ENCODE results near the gene ITLN2.
"Not testable (repeated sequence)": the region's sequence is repeated elsewhere in the genome, so short reads cannot be mapped to it uniquely, and the experiment has no call there.

The ITLN2 gene

DNA sequence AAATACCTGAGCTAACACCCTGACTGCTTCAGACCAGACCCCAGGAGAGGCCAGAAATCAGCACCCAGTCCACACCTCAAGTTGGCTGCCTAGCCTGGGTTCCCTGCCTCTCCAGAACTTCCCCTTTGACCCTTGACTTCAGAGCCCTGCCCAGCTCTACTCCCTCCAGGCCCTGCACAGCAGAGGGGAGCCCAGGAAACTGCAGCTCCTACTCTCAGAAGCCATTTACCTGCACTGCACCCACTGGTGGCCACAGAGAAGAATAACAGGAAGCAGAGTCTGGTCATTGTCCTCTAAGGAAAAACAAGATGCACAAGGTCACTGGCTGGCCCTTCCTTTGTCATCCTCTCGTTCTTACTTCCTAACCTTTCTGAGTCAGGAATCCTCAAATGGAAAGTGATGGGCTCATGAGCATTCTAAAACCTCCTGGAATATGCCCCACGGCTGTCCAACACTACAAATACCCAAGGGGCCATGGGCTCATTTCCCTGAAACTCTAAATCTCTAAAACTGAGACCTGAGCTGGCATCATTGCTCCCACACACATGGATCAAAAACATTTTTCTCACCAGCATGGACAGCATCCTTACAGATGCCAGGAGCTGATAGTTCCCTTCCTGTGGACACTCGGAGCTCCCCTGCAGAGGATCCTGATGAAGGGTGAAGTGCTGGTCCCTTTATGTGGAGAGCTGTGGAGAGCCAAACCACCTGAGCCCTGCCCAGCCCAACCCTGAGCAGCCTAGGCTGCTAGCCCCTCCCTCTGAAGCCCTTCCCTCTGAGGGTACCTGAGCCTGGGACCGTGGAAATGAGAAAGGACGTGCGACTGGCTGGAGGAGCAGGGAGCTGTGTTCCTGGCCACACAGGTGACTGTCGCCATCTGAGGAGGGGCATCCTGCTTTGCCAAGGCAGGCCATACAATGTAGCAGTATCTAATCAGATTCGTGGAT, at the start of gene ITLN2:
TSS of gene ITLN2 (minus strand) at position 652 of the 947 bp plus-strand sequence. CDS start at position 584, 68 bp downstream.
- DNase-seq (ENCODE audit: low read depth, low spot score), result no peak
- Histone ChIP-seq H3K9me3 (ENCODE audit: low read depth, low read length) (no peaks in the 10 kb centered on the region), H3K27ac (no peak within 1 kb of the TSS), H3K9ac (ENCODE audit: insufficient read length) (no peak within 1 kb of the TSS), H3K4me3 (no peak within 1 kb of the TSS), H3K36me3 (ENCODE audit: insufficient read depth, low read length) (no peaks in the 10 kb centered on the region)
- TF ChIP-seq POLR2AphosphoS5 (IDR thresholded peaks at IDR 0.05; ENCODE audit: borderline replicate concordance, low read depth, low read length), result no peak
- no peak for TF ChIP-seq FOXP2 (optimal IDR thresholded peaks at IDR 0.05; ENCODE audit: control extremely low read depth, extremely low read length, insufficient read depth)
- no peak for TF ChIP-seq EZH2 (IDR thresholded peaks at IDR 0.05)

GRCh38 chr1:161001525-161001924, 46.9 kb upstream of the ITLN2 start:
- no peak for DNase-seq (ENCODE audit: low read depth, low spot score)
- H3K9ac ChIP-seq (ENCODE audit: insufficient read length), result peak overlapping the region; percentile 32
- no peaks in the 10 kb centered on the region for H3K9me3 ChIP-seq (ENCODE audit: low read depth, low read length)
- H3K4me3 ChIP-seq, result no peak overlapping the region
- TF ChIP-seq FOXP2 (optimal IDR thresholded peaks at IDR 0.05; ENCODE audit: control extremely low read depth, extremely low read length, insufficient read depth) (no peak), EZH2 (IDR thresholded peaks at IDR 0.05) (no peak), POLR2AphosphoS5 (IDR thresholded peaks at IDR 0.05; ENCODE audit: borderline replicate concordance, low read depth, low read length) (no peak)
- H3K36me3 ChIP-seq (ENCODE audit: insufficient read depth, low read length), result no peaks in the 10 kb centered on the region
- peak overlapping the region; percentile 48; the same call in 1 of the 2 replicates for H3K27ac ChIP-seq

- H3K4me3 ChIP-seq, result no peak overlapping the region
- no peaks in the 10 kb centered on the region for H3K9me3 ChIP-seq (ENCODE audit: low read depth, low read length)
- H3K27ac ChIP-seq, result peak overlapping the region; percentile 48; the same call in 1 of the 2 replicates
- DNase-seq (ENCODE audit: low read depth, low spot score), result no peak
- no peak overlapping the region for H3K9ac ChIP-seq (ENCODE audit: insufficient read length)
- no peaks in the 10 kb centered on the region for H3K36me3 ChIP-seq (ENCODE audit: insufficient read depth, low read length)
- TF ChIP-seq FOXP2 (optimal IDR thresholded peaks at IDR 0.05; ENCODE audit: control extremely low read depth, extremely low read length, insufficient read depth) (no peak), EZH2 (IDR thresholded peaks at IDR 0.05) (no peak), POLR2AphosphoS5 (IDR thresholded peaks at IDR 0.05; ENCODE audit: borderline replicate concordance, low read depth, low read length) (no peak)
Observed at GRCh38 chr1:161000736-161001480, 46.3 kb upstream of the ITLN2 start.

DNA sequence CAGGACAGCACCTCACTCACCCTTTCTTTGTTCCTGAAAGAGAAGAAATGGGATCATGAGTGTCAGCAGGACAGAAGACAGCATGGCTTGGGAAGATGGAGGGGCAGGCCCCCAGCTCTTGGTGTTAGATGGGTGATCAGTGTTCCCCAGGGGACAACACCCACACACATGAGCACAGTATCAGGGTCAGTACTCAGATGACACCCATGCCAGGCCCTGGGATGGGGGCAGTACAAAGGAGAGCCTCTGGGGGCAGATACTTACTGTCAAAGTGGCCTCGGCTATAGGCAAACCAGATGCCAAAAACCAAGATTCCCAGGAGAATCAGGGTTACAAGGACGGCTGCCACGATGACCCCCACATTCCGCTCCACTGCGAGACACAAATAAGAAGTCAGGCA, 44.8 kb upstream of the ITLN2 start:
- H3K27ac ChIP-seq, result no peak overlapping the region
- no peak for DNase-seq (ENCODE audit: low read depth, low spot score)
- no peaks in the 10 kb centered on the region for H3K9me3 ChIP-seq (ENCODE audit: low read depth, low read length)
- no peak overlapping the region for H3K9ac ChIP-seq (ENCODE audit: insufficient read length)
- no peak for TF ChIP-seq FOXP2 (optimal IDR thresholded peaks at IDR 0.05; ENCODE audit: control extremely low read depth, extremely low read length, insufficient read depth)
- TF ChIP-seq EZH2 (IDR thresholded peaks at IDR 0.05), result no peak
- TF ChIP-seq POLR2AphosphoS5 (IDR thresholded peaks at IDR 0.05; ENCODE audit: borderline replicate concordance, low read depth, low read length), result no peak
- H3K4me3 ChIP-seq, result no peak overlapping the region
- H3K36me3 ChIP-seq (ENCODE audit: insufficient read depth, low read length), result no peaks in the 10 kb centered on the region

DNA sequence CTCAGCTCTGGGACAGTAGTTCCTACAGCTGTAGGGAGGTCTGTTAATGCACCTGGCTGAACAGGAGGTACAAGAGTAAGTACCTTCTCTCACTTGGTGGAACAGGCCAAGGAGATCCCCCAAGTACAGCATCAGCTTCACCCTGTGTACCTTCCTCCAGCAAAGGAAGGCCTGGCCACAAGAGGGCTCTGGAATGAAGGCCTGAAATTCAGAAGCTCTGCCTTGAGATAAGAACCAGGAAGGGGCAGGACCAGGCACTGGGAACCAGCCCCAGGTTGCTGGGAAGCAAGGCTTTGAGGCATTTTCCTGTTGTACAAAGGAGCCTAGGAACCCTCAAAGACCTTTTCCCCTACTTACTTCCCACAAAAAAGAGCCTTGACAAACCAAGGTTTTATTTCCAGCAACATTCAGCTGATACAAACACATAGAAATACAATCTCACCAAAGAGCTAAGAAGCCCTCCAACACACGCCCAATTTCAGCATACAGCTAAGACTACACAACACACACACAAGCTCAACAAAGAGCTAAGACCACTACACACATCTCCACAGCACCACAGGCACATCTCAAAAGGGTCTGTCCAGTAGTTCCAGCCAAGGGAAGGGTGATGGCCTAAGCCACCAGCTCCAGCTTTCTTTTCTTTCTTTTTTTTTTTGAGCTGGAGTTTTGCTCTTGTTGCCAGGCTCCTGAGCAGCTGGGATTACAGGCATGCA, 42.9 kb upstream of the ITLN2 start:
- Histone ChIP-seq H3K9ac (ENCODE audit: insufficient read length) (no peak overlapping the region), H3K36me3 (ENCODE audit: insufficient read depth, low read length) (no peaks in the 10 kb centered on the region), H3K9me3 (ENCODE audit: low read depth, low read length) (no peaks in the 10 kb centered on the region), H3K27ac (no peak overlapping the region), H3K4me3 (no peak overlapping the region)
- TF ChIP-seq POLR2AphosphoS5 (IDR thresholded peaks at IDR 0.05; ENCODE audit: borderline replicate concordance, low read depth, low read length) (no peak), FOXP2 (optimal IDR thresholded peaks at IDR 0.05; ENCODE audit: control extremely low read depth, extremely low read length, insufficient read depth) (no peak), EZH2 (IDR thresholded peaks at IDR 0.05) (no peak)
- DNase-seq (ENCODE audit: low read depth, low spot score), result no peak

DNA sequence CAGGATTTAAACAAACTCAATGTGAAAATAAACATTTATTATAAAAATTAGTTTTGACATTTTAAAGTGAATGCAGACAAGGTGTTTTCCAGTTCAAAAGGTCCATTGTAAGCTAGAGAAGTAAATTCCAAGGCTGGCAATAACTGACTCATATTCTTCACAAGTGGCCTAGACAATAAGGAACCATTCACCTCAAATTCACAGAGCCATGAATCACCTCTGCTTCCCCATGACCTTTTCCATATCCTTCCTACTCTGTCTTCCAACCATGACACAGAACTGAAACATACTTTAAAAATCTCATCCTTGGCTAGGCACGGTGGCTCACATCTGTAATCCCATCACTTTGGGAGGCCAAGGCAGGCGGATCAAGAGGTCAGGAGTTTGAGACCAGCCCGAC, 41.6 kb upstream of the ITLN2 start:
- H3K9ac ChIP-seq (ENCODE audit: insufficient read length), result no peak overlapping the region
- no peak for TF ChIP-seq POLR2AphosphoS5 (IDR thresholded peaks at IDR 0.05; ENCODE audit: borderline replicate concordance, low read depth, low read length)
- TF ChIP-seq EZH2 (IDR thresholded peaks at IDR 0.05), result no peak
- TF ChIP-seq FOXP2 (optimal IDR thresholded peaks at IDR 0.05; ENCODE audit: control extremely low read depth, extremely low read length, insufficient read depth), result no peak
- H3K9me3 ChIP-seq (ENCODE audit: low read depth, low read length), result no peaks in the 10 kb centered on the region
- no peak overlapping the region for H3K4me3 ChIP-seq
- DNase-seq (ENCODE audit: low read depth, low spot score), result no peak
- H3K27ac ChIP-seq, result no peak overlapping the region
- H3K36me3 ChIP-seq (ENCODE audit: insufficient read depth, low read length), result no peaks in the 10 kb centered on the region

GRCh38 chr1:160993544-160994193, 39.1 kb upstream of the ITLN2 start:
- H3K36me3 ChIP-seq (ENCODE audit: insufficient read depth, low read length), result no peaks in the 10 kb centered on the region
- H3K9ac ChIP-seq (ENCODE audit: insufficient read length), result no peak overlapping the region
- no peak for DNase-seq (ENCODE audit: low read depth, low spot score)
- H3K4me3 ChIP-seq, result no peak overlapping the region
- H3K27ac ChIP-seq, result no peak overlapping the region
- no peak for TF ChIP-seq FOXP2 (optimal IDR thresholded peaks at IDR 0.05; ENCODE audit: control extremely low read depth, extremely low read length, insufficient read depth)
- no peak for TF ChIP-seq POLR2AphosphoS5 (IDR thresholded peaks at IDR 0.05; ENCODE audit: borderline replicate concordance, low read depth, low read length)
- no peak for TF ChIP-seq EZH2 (IDR thresholded peaks at IDR 0.05)
- no peaks in the 10 kb centered on the region for H3K9me3 ChIP-seq (ENCODE audit: low read depth, low read length)

GRCh38 chr1:160992036-160992435, 37.4 kb upstream of the ITLN2 start:
- H3K9me3 ChIP-seq (ENCODE audit: low read depth, low read length); H3K4me3 ChIP-seq; DNase-seq (ENCODE audit: low read depth, low spot score); H3K9ac ChIP-seq (ENCODE audit: insufficient read length); H3K27ac ChIP-seq; H3K36me3 ChIP-seq (ENCODE audit: insufficient read depth, low read length): not testable (repeated sequence)

All from SK-N-MC (cell line).